HUES6 (cell line): ENCODE data around the gene TMEM126B.
A peak's percentile ranks its signal among the peaks of the same experiment; 100 is the strongest.
"Not testable (repeated sequence)": the region's sequence is repeated elsewhere in the genome, so short reads cannot be mapped to it uniquely, and the experiment has no call there.

Experiments
- H3K27ac ChIP-seq: 2 replicates; pipeline ENCODE4 v1.7.0; 2013; ENCODE audit warnings: low read depth, mild to moderate bottlenecking, low read length, inconsistent platforms
- H3K27me3 ChIP-seq: 2 replicates; pipeline ENCODE4 v1.6.1; 2013; ENCODE audit warnings: low read length; ENCODE audit not compliant: control insufficient read depth, insufficient read depth
- H3K36me3 ChIP-seq: 2 replicates; pipeline ENCODE4 v1.6.1; 2013; ENCODE audit warnings: low read length; ENCODE audit not compliant: control insufficient read depth, insufficient read depth
- H3K4me1 ChIP-seq: 2 replicates; pipeline ENCODE4 v1.6.1; 2013; ENCODE audit warnings: low read length; ENCODE audit not compliant: control insufficient read depth, insufficient read depth
- H3K4me3 ChIP-seq: 2 replicates; pipeline ENCODE4 v1.5.1; 2013; ENCODE audit warnings: low read depth, low read length
- H3K9ac ChIP-seq: one replicate; pipeline ENCODE4 v1.6.1; 2013; ENCODE audit warnings: mild to moderate bottlenecking, low read length
- H3K9me3 ChIP-seq: 2 replicates; pipeline ENCODE4 v1.6.1; 2013; ENCODE audit warnings: low read depth, low read length; ENCODE audit not compliant: control insufficient read depth, insufficient read depth

Gene TMEM126B

GRCh38 chr11:85608621-85609020 is 19.8 kb upstream of the TMEM126B start:
- not testable (repeated sequence) for H3K36me3 ChIP-seq, H3K27me3 ChIP-seq, H3K9me3 ChIP-seq, H3K9ac ChIP-seq, H3K27ac ChIP-seq, H3K4me3 ChIP-seq, H3K4me1 ChIP-seq

GRCh38 chr11:85609286-85609685 is 19.1 kb upstream of the TMEM126B start:
- not testable (repeated sequence) for H3K9me3 ChIP-seq, H3K27me3 ChIP-seq, H3K9ac ChIP-seq, H3K4me1 ChIP-seq, H3K36me3 ChIP-seq, H3K4me3 ChIP-seq, H3K27ac ChIP-seq

- H3K27ac ChIP-seq, H3K9ac ChIP-seq, H3K36me3 ChIP-seq, H3K4me1 ChIP-seq, H3K9me3 ChIP-seq, H3K4me3 ChIP-seq, H3K27me3 ChIP-seq: not testable (repeated sequence)
These were observed 16.8 kb upstream of the TMEM126B start for GRCh38 chr11:85611643-85612042.

- Histone ChIP-seq H3K4me3 (no peak overlapping the region), H3K27ac (no peak overlapping the region), H3K9ac (no peak overlapping the region), H3K9me3 (no peaks in the 10 kb centered on the region), H3K4me1 (no peaks in the 10 kb centered on the region), H3K36me3 (no peaks in the 10 kb centered on the region), H3K27me3 (no peaks in the 10 kb centered on the region)
These were observed 8.9 kb upstream of the TMEM126B start for GRCh38 chr11:85619499-85619898.

GRCh38 chr11:85620256-85620655 is 8.1 kb upstream of the TMEM126B start:
- Histone ChIP-seq H3K9me3 (no peaks in the 10 kb centered on the region), H3K9ac (no peak overlapping the region), H3K4me3 (no peak overlapping the region), H3K4me1 (0 out of 2 replicates have a peak, but pooled peaks cover under 1% of the 10 kb centered on the region), H3K36me3 (no peaks in the 10 kb centered on the region), H3K27ac (no peak overlapping the region), H3K27me3 (no peaks in the 10 kb centered on the region)

- Histone ChIP-seq H3K27ac (no peak overlapping the region), H3K4me1 (peaks cover 23% of the 10 kb centered on the region), H3K27me3 (no peaks in the 10 kb centered on the region), H3K9ac (no peak overlapping the region), H3K4me3 (peak overlapping the region; percentile 85), H3K9me3 (no peaks in the 10 kb centered on the region), H3K36me3 (peaks cover 8% of the 10 kb centered on the region)
These were observed 1.9 kb upstream of the TMEM126B start for GRCh38 chr11:85626496-85626895.

- H3K27me3 ChIP-seq: no peaks in the 10 kb centered on the region
- no peak within 1 kb of the TSS for H3K27ac ChIP-seq
- peaks cover 15% of the 10 kb centered on the region for H3K36me3 ChIP-seq
- peak within 1 kb of the TSS; percentile 85 for H3K4me3 ChIP-seq
- peaks cover 23% of the 10 kb centered on the region for H3K4me1 ChIP-seq
- peak within 1 kb of the TSS; percentile 86 for H3K9ac ChIP-seq
- H3K9me3 ChIP-seq: no peaks in the 10 kb centered on the region
These were observed 928 bp upstream of the TMEM126B start, which contains the start of gene DLG2 for GRCh38 chr11:85627332-85627997. Gene DLG2, minus strand, starts transcription at chr11:85627344.

- peaks cover 16% of the 10 kb centered on the region for H3K36me3 ChIP-seq
- H3K9me3 ChIP-seq: no peaks in the 10 kb centered on the region
These were observed 463 bp downstream of the TMEM126B start for GRCh38 chr11:85628771-85629341.

GRCh38 chr11:85634747-85635146 is 6.4 kb downstream of the TMEM126B start:
- Histone ChIP-seq H3K36me3 (peaks cover 53% of the 10 kb centered on the region), H3K9ac (no peak overlapping the region)

More at GRCh38 chr11:85628771-85629341, 463 bp downstream of the TMEM126B start:
- peak overlapping the region; percentile 48; the same call in 1 of the 2 replicates for H3K27ac ChIP-seq
- H3K4me1 ChIP-seq: peaks cover 23% of the 10 kb centered on the region
- H3K27me3 ChIP-seq: no peaks in the 10 kb centered on the region
- peak overlapping the region; percentile 89 for H3K9ac ChIP-seq
- peak overlapping the region; percentile 85 for H3K4me3 ChIP-seq

GRCh38 chr11:85643191-85643614 is 14.8 kb downstream of the TMEM126B start:
- H3K4me3 ChIP-seq: no peak overlapping the region
- H3K9ac ChIP-seq: no peak overlapping the region
- H3K4me1 ChIP-seq: 0 out of 2 replicates have a peak, but pooled peaks cover 3% of the 10 kb centered on the region
- no peaks in the 10 kb centered on the region for H3K27me3 ChIP-seq
- H3K27ac ChIP-seq: no peak overlapping the region
- H3K36me3 ChIP-seq: 0 out of 2 replicates have a peak, but pooled peaks cover 2% of the 10 kb centered on the region
- no peaks in the 10 kb centered on the region for H3K9me3 ChIP-seq

More at GRCh38 chr11:85634747-85635146, 6.4 kb downstream of the TMEM126B start:
- H3K27ac ChIP-seq: no peak overlapping the region
- H3K9me3 ChIP-seq: no peaks in the 10 kb centered on the region
- H3K4me3 ChIP-seq: no peak overlapping the region
- peaks cover 3% of the 10 kb centered on the region; the same call in 1 of the 2 replicates for H3K4me1 ChIP-seq
- H3K27me3 ChIP-seq: no peaks in the 10 kb centered on the region

- Histone ChIP-seq H3K9ac (peak overlapping the region; percentile 75), H3K36me3 (no peaks in the 10 kb centered on the region), H3K4me3 (peak overlapping the region; percentile 72), H3K9me3 (no peaks in the 10 kb centered on the region), H3K27me3 (no peaks in the 10 kb centered on the region), H3K27ac (peak overlapping the region; percentile 10; the same call in 1 of the 2 replicates), H3K4me1 (0 out of 2 replicates have a peak, but pooled peaks cover 3% of the 10 kb centered on the region)
These were observed 18.7 kb downstream of the TMEM126B start for GRCh38 chr11:85647078-85647477.
